Activated CD8-positive, alpha-beta memory T cell treated with anti-CD3 and anti-CD28 coated beads, Interleukin-2, amount 10 ng/mL, durations not matched to agents 7 days and 5 days (primary cell): ENCODE measurements around the gene U2SURP. TPM values are rescaled to one million over a fixed set of nuclear protein-coding genes. Genes with fewer than 3 reads are reported as not detected.
A peak's percentile ranks its signal among the peaks of the same experiment; 100 is the strongest.

Experiments
- ATAC-seq: fragments of 150-1000 bp; cut with Tn5 transposase; one replicate; pipeline ENCODE4 v1.10.0; 2021; ENCODE audit warnings: moderate library complexity
- CTCF ChIA-PET: fragments of 350-600 bp; sonication (Branson Sonifier 250); formaldehyde crosslinking; loops from one replicate; lab custom pipeline; 2021; ENCODE audit warnings: antibody characterized with exemption; lab: Charles Lee
- DNase-seq: peaks from one replicate; pipeline ENCODE4 v3.0.0-alpha.2; 2020
- H3K27ac Mint-ChIP-seq: one replicate; pipeline ENCODE4 v1.8.0; 2021; ENCODE audit warnings: mild to moderate bottlenecking, mixed read lengths
- H3K27me3 Mint-ChIP-seq: one replicate; pipeline ENCODE4 v1.8.0; 2021; ENCODE audit warnings: mixed read lengths
- H3K36me3 Mint-ChIP-seq: one replicate; pipeline ENCODE4 v1.8.0; 2021; ENCODE audit warnings: mild to moderate bottlenecking, mixed read lengths
- H3K4me1 Mint-ChIP-seq: one replicate; pipeline ENCODE4 v1.8.0; 2021; ENCODE audit warnings: mixed read lengths
- H3K4me3 Mint-ChIP-seq: one replicate; pipeline ENCODE4 v1.8.0; 2021; ENCODE audit warnings: mild to moderate bottlenecking, moderate library complexity, mixed read lengths
- H3K9me3 Mint-ChIP-seq: one replicate; pipeline ENCODE4 v1.8.0; 2022; ENCODE audit warnings: low read depth, mixed read lengths
- total RNA-seq, 2 experiments: library from RNA; stranded (reverse); gene quantifications; one replicate each; pipeline ENCODE4 v1.2.3, GENCODE V29; 2021

The U2SURP gene
- total RNA-seq = 100 to 1,000 TPM; 155 to 163 TPM

DNA sequence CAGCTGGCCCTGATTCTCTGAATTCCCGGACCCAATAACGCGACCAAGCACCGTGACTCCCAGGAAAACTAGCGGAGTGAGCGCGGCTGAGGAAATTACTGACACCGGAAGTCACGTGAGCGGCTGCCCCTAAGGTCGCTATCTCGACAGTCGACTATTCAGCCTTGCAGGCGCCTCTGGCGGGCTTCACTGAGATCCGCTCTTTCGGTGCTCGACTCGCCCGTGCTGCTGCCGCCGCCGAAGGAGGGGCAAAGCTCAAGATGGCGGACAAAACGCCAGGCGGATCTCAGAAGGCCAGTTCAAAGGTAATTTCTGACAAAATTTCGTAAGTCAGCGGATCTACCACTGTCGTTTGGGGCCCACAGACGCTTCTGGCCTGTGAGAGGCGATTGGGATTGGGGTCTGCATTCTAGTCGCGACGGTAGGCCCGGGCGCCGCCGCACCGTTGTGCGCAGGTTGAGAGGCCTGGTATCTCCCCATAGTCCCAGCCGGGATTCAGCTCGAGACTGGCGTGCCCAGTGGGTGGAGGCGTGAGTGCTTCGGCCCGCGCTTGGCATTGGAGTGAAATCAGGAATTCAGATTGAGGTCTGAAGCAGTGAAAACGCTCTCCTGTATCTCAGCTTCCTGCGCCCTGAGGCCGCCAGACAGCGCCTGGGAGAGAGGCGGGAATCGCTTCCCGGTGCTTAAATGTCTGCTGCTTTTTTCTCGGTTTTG is at the start of gene U2SURP:
Gene U2SURP (plus strand): TSS at position 202 of the 714 bp plus-strand sequence. CDS start 59 bp downstream, at position 261.
- peak; percentile 97 for DNase-seq
- no peaks in the 10 kb centered on the region for H3K9me3 Mint-ChIP-seq
- ATAC-seq = peak; percentile 90
- peaks cover 39% of the 10 kb centered on the region for H3K4me1 Mint-ChIP-seq
- H3K36me3 Mint-ChIP-seq = peaks cover 5% of the 10 kb centered on the region
- peak within 1 kb of the TSS; percentile 98 for H3K4me3 Mint-ChIP-seq
- peak within 1 kb of the TSS; percentile 98 for H3K27ac Mint-ChIP-seq
- CTCF ChIA-PET = interaction anchor here (0.9 to 4.7 kb wide), 14 partner anchors 9 to 1770 kb away, joined by 3 to 38 read pairs (median 4); partner anchors contain the start of genes ATR, DIPK2A and PXYLP1
- H3K27me3 Mint-ChIP-seq = peaks cover 9% of the 10 kb centered on the region

DNA sequence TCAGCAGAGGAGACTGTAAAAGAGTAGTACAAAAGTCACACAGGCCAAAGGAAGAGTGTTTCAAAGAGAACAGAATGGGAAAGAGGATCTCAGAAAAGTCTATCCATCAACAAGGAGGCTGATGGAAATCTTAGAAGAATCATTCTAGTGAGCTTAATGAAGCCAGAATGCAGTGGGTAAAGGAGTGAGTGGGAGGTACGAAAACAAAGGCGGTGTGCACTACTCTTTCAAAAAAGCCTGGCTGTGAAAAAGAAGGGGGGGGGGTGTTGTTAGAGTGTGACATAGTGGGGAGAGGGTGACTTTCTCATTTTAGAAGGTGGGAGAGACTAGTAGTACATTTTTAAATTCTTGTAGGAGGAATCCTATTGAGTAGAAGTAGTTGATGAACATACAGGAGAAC is 49.6 kb upstream of the U2SURP start:
- no peak overlapping the region for H3K4me3 Mint-ChIP-seq
- H3K4me1 Mint-ChIP-seq = peaks cover 13% of the 10 kb centered on the region
- no peaks in the 10 kb centered on the region for H3K9me3 Mint-ChIP-seq
- peaks cover 3% of the 10 kb centered on the region for H3K36me3 Mint-ChIP-seq
- H3K27ac Mint-ChIP-seq = no peak overlapping the region
- CTCF ChIA-PET = no interaction called here
- H3K27me3 Mint-ChIP-seq = peaks cover 70% of the 10 kb centered on the region
- ATAC-seq = no peak
- DNase-seq = no peak

DNA sequence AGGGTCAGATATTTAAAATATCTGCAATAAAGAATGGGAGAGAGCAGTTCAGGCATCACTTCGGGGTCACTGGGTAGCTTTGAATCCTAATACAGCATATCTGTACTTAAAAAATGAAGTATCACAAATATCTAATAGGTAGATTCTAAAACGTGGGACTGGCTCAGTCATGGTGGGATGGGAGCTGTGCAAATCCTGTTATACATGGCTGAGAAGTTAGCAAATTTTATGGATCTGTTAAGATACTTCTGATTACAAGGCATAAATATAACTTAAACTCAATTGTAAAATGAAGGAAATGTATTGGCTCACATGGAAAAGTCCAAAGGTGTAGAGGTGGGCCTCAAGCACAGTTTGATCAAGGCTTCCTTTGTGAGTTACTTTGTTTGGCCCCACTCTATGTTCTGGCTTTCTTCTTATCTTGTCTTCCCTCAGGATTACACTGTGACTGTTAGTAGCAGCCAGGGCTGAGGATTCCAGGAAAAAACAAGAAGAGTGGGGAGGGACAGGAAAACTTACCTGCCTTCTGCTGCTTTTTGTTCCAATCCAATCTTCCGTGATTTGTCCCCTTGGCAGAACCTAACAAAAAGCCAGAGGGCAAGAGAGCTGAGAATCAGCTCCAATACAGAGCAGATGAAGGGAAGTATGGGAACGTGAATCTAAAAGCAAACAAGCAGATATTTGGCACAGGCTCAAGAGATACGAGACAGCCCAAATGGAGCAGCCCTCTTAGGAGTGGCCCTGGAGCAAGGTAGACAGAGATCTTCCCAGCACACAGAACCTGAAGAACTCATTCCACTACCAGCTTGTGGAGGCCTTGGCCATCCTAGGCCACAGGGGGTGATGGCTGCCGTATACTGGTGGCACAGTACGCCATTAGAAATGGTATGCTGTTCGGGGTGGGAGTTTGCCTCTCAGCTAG is 48.8 kb upstream of the U2SURP start:
- Mint-ChIP-seq H3K27ac (no peak overlapping the region), H3K27me3 (peaks cover 74% of the 10 kb centered on the region), H3K9me3 (no peaks in the 10 kb centered on the region), H3K4me1 (peaks cover 8% of the 10 kb centered on the region), H3K36me3 (no peaks in the 10 kb centered on the region), H3K4me3 (no peak overlapping the region)
- ATAC-seq = no peak
- CTCF ChIA-PET = interaction anchor here (0.7 kb wide), 1 partner anchor 15 kb away, joined by 3 read pairs; no protein-coding TSS in a partner anchor
- DNase-seq = no peak

DNA sequence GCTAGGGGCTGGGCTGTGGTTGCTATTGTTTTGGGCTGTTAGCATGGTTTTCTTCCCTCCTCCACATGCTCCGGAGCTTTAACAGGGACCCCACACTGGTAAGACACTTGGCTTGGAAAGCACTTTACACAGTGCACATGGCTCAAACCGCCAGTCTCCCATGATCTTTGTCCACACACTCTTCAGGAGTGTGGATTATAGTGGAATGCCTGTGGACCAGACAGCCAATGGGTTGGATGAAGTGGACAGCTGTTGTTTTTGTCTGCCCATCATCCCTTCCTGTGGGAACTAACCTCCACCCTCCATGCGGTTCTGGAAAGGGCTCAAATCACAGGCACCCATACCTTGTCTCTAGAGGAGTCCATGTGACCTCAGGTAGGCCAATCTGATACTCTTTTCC is 47.9 kb upstream of the U2SURP start:
- no peak overlapping the region for H3K4me3 Mint-ChIP-seq
- H3K27ac Mint-ChIP-seq = no peak overlapping the region
- no peak for ATAC-seq
- H3K27me3 Mint-ChIP-seq = peaks cover 74% of the 10 kb centered on the region
- no peaks in the 10 kb centered on the region for H3K9me3 Mint-ChIP-seq
- H3K36me3 Mint-ChIP-seq = no peaks in the 10 kb centered on the region
- CTCF ChIA-PET = no interaction called here
- no peak for DNase-seq
- H3K4me1 Mint-ChIP-seq = no peaks in the 10 kb centered on the region

DNA sequence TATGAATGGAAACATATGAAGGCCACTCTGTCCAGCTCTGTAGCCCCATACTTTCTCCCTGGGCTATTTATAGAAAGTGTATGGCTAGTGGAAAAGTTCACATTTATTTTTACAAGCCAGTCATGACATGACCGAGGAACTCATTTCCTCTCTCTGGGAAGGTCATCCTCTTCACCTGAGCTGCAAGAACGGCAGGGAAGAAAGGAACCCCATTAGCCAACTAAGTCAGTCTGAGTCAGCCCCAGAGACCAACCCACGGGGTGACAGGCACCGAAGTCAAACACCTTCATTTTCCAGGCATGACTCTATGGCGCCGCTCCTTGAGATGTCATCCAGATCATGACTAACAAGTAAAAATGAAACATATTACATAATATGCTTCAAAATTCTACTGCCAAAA is 42.7 kb upstream of the U2SURP start:
- Mint-ChIP-seq H3K36me3 (no peaks in the 10 kb centered on the region), H3K9me3 (no peaks in the 10 kb centered on the region), H3K27me3 (peaks cover 77% of the 10 kb centered on the region), H3K4me3 (no peak overlapping the region), H3K4me1 (peaks cover 11% of the 10 kb centered on the region), H3K27ac (no peak overlapping the region)
- ATAC-seq = no peak
- CTCF ChIA-PET = no interaction called here
- DNase-seq = no peak

DNA sequence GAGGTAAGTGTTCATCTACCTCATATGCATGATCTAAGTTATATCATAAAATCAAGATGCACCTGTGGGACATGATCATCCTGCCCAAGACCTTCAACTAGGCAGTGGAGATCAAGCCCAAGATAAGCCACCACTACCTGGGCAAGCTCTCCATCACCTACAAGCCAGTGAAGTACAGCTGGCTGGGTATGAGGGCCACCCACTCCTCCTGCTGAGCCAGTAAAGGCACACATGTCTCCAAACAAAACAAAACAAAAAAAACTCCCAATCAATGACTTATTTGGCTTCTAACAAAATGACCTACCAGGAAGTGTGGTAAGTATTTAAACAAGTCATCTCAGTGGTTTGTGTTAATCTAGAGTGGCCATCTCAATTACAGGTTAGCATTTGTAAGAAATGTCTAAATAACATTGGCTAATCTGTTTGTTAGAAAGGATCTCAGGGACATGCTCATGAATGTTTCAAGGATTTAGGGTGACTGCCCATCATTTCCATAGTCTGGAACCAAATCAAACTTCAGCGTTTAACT is 41.0 kb upstream of the U2SURP start:
- H3K27me3 Mint-ChIP-seq = peaks cover 82% of the 10 kb centered on the region
- DNase-seq (no peak), ATAC-seq (no peak)
- no peaks in the 10 kb centered on the region for H3K36me3 Mint-ChIP-seq
- H3K27ac Mint-ChIP-seq = no peak overlapping the region
- peaks cover 18% of the 10 kb centered on the region for H3K4me1 Mint-ChIP-seq
- no peaks in the 10 kb centered on the region for H3K9me3 Mint-ChIP-seq
- CTCF ChIA-PET = interaction anchor here (0.7 to 1.0 kb wide), 2 partner anchors 11 to 26 kb away, joined by 3 to 4 read pairs; no protein-coding TSS in a partner anchor
- H3K4me3 Mint-ChIP-seq = no peak overlapping the region

DNA sequence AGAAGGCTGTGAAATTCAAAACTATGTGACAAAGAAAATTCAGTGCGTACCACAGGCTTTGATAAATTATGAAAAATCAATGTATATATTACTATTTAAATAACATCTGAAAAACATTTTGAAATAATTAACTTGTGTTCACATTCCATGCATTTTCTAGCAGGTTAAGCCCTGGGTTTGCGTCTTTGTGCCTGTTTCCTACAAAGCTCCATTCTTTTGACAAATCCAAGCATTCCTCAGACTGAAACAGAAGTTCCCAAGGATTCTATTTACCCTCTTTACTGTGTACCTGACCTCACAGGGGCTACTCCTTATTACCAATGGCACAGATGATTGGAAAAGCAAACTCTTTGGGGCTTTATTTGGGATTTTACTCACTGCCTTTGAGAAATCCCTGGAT is 39.8 kb upstream of the U2SURP start:
- Mint-ChIP-seq H3K4me1 (peaks cover 18% of the 10 kb centered on the region), H3K4me3 (no peak overlapping the region), H3K27ac (no peak overlapping the region), H3K36me3 (no peaks in the 10 kb centered on the region), H3K27me3 (peaks cover 85% of the 10 kb centered on the region), H3K9me3 (no peaks in the 10 kb centered on the region)
- CTCF ChIA-PET = interaction anchor here (1.0 to 1.5 kb wide), 3 partner anchors 25 to 31 kb away, joined by 3 to 4 read pairs (median 3); no protein-coding TSS in a partner anchor
- DNase-seq (no peak), ATAC-seq (no peak)

DNA sequence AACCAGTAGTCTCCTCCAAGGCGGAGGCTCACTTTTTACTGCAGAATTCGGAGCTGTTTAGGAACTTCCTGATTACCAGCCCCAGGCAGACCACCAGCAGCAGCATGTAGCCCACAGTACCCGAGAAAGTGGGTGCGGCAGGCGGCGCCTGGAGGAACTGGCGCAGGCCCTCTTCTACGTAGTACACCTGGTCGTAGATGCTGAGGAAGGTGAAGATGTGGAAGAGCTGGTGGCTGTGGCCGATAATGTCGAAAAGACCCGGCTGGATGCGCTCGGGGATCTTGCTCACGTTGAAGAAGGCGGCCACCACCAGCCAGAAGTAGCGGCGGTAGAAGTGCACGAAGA is 39.2 kb upstream of the U2SURP start:
- no peaks in the 10 kb centered on the region for H3K36me3 Mint-ChIP-seq
- H3K4me1 Mint-ChIP-seq = peaks cover 18% of the 10 kb centered on the region
- DNase-seq = no peak
- no peak overlapping the region for H3K27ac Mint-ChIP-seq
- H3K9me3 Mint-ChIP-seq = no peaks in the 10 kb centered on the region
- peak overlapping the region; percentile 70 for H3K4me3 Mint-ChIP-seq
- ATAC-seq = no peak
- CTCF ChIA-PET = interaction anchor here (1.5 kb wide), 1 partner anchor 31 kb away, joined by 3 read pairs; no protein-coding TSS in a partner anchor
- H3K27me3 Mint-ChIP-seq = peaks cover 84% of the 10 kb centered on the region

DNA sequence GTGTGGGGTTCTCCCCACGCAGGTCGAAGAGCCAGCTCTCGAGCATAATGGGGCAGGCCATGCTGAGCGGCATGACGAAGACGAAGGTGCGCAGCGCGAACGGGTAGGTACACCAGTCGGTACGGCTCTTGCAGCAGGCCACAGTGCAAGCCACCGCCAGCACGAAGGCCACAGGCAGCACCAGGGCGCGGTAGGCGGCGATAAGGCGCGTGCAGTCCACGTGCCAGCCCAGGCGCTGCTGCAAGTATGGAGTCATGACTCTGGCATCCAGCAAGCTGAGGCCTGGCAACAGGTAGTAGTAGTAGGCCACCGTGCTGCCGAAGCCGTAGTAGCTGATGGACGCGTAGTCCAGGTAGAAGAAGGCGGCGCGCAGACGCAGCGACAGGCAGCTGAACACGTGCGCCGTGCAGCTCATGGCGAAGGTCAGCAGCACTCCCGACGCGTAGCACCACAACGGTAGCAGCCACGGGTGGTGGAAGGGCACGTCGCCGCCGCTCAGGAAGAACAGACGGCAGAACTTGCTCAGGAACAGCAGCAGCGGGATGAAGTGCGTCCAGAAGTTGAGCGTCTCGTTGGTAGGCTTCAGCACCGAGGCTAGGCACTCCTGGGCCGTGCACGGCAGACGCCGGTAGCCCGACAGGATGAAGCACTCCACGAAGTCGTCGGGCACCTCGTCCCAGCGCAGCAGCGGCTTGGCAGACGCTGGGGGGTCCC is 38.7 kb upstream of the U2SURP start:
- peak overlapping the region; percentile 70 for H3K4me3 Mint-ChIP-seq
- no peak overlapping the region for H3K27ac Mint-ChIP-seq
- H3K36me3 Mint-ChIP-seq = no peaks in the 10 kb centered on the region
- no peak for ATAC-seq
- CTCF ChIA-PET = interaction anchor here (1.5 kb wide), 1 partner anchor 32 kb away, joined by 3 read pairs; no protein-coding TSS in a partner anchor
- peaks cover 18% of the 10 kb centered on the region for H3K4me1 Mint-ChIP-seq
- DNase-seq = no peak
- H3K27me3 Mint-ChIP-seq = peaks cover 83% of the 10 kb centered on the region
- no peaks in the 10 kb centered on the region for H3K9me3 Mint-ChIP-seq

DNA sequence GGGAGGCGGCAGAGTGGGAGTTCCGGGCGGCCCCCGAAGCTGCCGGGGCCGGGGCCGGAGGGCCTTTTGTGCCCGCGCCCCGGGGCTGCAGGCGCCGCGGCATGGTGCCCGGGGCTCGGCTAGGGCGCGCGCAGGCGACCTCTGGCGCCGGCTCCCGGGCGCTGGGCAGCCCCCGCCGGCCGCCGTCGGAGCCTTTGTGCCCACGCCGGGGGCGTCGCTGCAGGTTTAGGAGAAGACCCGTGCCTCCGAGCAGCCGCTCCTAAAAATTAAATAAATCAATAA is 38.2 kb upstream of the U2SURP start:
- CTCF ChIA-PET = no interaction called here
- no peaks in the 10 kb centered on the region for H3K9me3 Mint-ChIP-seq

DNA sequence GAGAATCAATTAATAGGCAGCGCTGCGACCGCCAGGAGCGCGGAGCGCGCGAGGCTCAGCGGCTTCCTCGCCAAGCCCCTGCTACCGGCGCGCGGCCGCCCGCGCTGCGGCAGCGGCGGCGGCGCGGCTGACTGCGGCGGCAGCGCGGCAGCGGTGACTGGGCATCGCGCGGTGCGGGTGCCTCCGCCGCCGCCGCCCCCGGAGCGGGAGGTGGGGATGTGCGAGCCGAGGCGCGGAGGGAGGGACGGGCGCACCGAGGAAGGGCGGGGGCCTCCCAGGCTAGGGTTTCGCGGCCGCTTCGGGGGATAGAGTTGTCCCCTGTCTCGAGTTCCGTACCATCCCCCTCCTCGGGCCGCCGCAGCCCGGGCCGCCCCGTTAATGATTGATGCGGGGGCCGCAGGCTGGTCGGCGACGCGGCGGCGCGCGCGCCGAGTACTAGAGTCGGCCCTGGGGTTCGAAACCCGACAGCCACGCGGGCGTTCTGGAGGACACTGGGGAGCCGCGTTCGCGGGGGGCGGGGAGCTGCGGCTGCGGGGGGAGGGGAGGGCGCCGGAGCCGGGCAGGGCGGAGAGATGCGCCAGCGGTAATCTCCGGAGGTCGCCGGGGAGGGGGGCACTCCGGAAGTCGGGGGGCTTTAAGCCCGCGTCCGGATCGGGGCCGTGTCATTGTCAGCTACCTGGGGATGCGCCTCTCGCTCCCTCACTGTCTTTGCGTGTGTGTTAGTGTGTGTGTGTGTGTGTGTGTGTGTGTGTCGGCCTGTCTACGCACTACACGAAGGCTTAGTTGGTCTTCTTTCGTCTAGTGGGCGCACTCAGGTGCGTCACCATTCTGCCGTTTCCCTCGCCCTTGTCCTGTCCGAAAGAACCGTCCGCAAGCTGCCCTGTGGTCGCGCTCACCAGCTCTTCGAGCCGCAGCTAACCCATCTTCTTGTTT is 37.6 kb upstream of the U2SURP start, which contains the start of gene PAQR9:
Gene PAQR9 (minus strand): TSS at position 159 of the 933 bp plus-strand sequence. CDS start 338 bp downstream, outside the sequence.
- Mint-ChIP-seq H3K4me3 (peak within 1 kb of the TSS; percentile 72), H3K4me1 (peaks cover 18% of the 10 kb centered on the region), H3K36me3 (no peaks in the 10 kb centered on the region), H3K9me3 (no peaks in the 10 kb centered on the region), H3K27ac (no peak within 1 kb of the TSS), H3K27me3 (peaks cover 82% of the 10 kb centered on the region)
- ATAC-seq (peak; percentile 67), DNase-seq (no peak)
- CTCF ChIA-PET = interaction anchor here (1.0 kb wide), 2 partner anchors 14 to 111 kb away, joined by 3 to 5 read pairs; no protein-coding TSS in a partner anchor

More for the DNA sequence above, 38.2 kb upstream of the U2SURP start:
- H3K4me1 Mint-ChIP-seq = peaks cover 18% of the 10 kb centered on the region
- ATAC-seq (peak; percentile 55), DNase-seq (no peak)
- H3K4me3 Mint-ChIP-seq = peak overlapping the region; percentile 70
- H3K27ac Mint-ChIP-seq = no peak overlapping the region
- H3K27me3 Mint-ChIP-seq = peaks cover 82% of the 10 kb centered on the region
- no peaks in the 10 kb centered on the region for H3K36me3 Mint-ChIP-seq

DNA sequence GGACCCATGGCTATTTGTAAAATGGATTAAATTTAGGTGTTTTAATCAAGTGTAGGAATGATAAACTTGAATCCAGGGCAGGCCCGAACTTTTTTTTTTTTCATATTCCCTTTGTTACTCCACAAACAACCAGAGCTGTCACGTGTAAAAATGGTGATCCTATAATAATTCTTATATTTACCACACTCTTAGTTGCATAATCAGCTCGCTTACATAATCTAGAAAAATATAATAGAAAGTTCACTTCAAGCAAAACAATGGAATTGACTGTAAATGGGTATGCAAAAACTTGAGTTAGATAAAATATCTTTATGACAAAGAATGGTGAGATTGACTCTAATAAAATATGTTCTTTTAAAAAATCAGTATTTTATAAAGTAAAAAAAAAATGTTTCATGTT is 35.8 kb upstream of the U2SURP start:
- H3K27me3 Mint-ChIP-seq = peaks cover 79% of the 10 kb centered on the region
- DNase-seq (no peak), ATAC-seq (no peak)
- H3K4me1 Mint-ChIP-seq = peaks cover 15% of the 10 kb centered on the region
- no peaks in the 10 kb centered on the region for H3K36me3 Mint-ChIP-seq
- H3K27ac Mint-ChIP-seq = no peak overlapping the region
- H3K9me3 Mint-ChIP-seq = no peaks in the 10 kb centered on the region
- H3K4me3 Mint-ChIP-seq = no peak overlapping the region
- CTCF ChIA-PET = interaction anchor here (0.7 to 1.4 kb wide), 2 partner anchors 25 to 137 kb away, joined by 3 read pairs; no protein-coding TSS in a partner anchor
